C4-2B (cell line): Measurements from ENCODE around the gene ZFAND2B.

Source experiments
- ZFX ChIP-seq: fragments of 450-650 bp; IDR thresholded peaks from 2 replicates; pipeline ENCODE4 v1.6.1; 2017
- TF ChIP-seq, protein P1 (sequence below): fragments of 450-650 bp; conservative IDR thresholded peaks from 2 replicates; pipeline ENCODE4 v1.5.1; 2017; ENCODE audit warnings: mild to moderate bottlenecking

DNA sequence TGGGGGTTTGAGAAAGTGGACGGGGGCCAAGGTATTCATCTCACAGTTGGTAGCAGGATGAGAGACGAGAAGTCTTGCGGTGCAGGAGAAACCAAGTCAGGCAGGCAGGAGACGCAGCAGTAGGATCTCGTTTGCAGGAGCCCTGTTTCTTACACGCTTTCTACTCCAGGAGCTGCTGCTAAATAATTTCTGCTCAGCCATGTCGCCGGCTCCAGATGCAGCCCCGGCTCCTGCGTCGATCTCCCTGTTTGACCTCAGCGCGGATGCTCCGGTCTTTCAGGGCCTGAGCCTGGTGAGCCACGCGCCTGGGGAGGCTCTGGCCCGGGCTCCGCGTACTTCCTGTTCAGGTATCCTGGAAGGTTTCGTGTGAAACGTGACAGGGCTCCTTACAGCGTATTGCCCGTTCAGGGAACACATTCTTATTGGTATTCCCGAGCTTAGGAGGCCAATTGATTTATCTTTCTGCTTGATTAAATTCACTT, 23.5 kb downstream of the ZFAND2B start:
- TF ChIP-seq, protein P1, sequence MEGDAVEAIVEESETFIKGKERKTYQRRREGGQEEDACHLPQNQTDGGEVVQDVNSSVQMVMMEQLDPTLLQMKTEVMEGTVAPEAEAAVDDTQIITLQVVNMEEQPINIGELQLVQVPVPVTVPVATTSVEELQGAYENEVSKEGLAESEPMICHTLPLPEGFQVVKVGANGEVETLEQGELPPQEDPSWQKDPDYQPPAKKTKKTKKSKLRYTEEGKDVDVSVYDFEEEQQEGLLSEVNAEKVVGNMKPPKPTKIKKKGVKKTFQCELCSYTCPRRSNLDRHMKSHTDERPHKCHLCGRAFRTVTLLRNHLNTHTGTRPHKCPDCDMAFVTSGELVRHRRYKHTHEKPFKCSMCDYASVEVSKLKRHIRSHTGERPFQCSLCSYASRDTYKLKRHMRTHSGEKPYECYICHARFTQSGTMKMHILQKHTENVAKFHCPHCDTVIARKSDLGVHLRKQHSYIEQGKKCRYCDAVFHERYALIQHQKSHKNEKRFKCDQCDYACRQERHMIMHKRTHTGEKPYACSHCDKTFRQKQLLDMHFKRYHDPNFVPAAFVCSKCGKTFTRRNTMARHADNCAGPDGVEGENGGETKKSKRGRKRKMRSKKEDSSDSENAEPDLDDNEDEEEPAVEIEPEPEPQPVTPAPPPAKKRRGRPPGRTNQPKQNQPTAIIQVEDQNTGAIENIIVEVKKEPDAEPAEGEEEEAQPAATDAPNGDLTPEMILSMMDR: no peak
- TF ChIP-seq ZFX: no peak
